ENCODE measurements around the gene EVC2.

- TF ChIP-seq CTCF (IDR thresholded peaks at IDR 0.05) (no peak), POLR2A (IDR thresholded peaks at IDR 0.05) (no peak)
Observed at GRCh38 chr4:5629542-5629941, 78.8 kb downstream of the EVC2 start.
